K562 (cell line): ENCODE measurements around the gene RBP7. TPM values are rescaled to one million over a fixed set of nuclear protein-coding genes. Genes with fewer than 3 reads are reported as not detected.

ENCODE experiments used
- ATAC-seq: fragments of 200-7000 bp; cut with Tn5 transposase; 3 replicates; pipeline ENCODE4 v1.9.1; 2020; ENCODE audit warnings: moderate library complexity
- BruUV-seq: library from RNA; stranded (reverse); fragments of 400-500 nt; replicated peaks from 2 replicates; lab custom pipeline; 2021; lab: Mats Ljungman, UMichigan
- CTCF ChIA-PET: fragments of 300-600 bp; formaldehyde crosslinking; extraction: SDS; loops from one replicate; lab custom pipeline; 2021; ENCODE audit warnings: low intra/inter-chr PET ratio; lab: Yijun Ruan, JAX
- POLR2A ChIA-PET: fragments of 300-600, 350-650 bp; sonication (Branson Sonifier 250); formaldehyde crosslinking; extraction: SDS; loops from one replicate; lab custom pipeline; 2021; ENCODE audit warnings: antibody characterized with exemption, inconsistent platforms; lab: Yijun Ruan, JAX
- DNase-seq, 4 experiments: peaks; one replicate each; pipeline versions ENCODE4 v3.0.0 to v3.0.0-alpha.2; 2011 to 2018; ENCODE audit warnings: low spot score in 3 of 4, mixed read lengths in 3 of 4; ENCODE audit errors: extremely low read depth in 1 of 4
- FAIRE-seq: peaks from 2 replicates; lab custom pipeline; 2011; peaks lifted over from hg19 to GRCh38; lab: Jason Lieb, UNC
- H2AFZ ChIP-seq: 2 replicates; pipeline ENCODE4 v1.6.0; 2011; ENCODE audit warnings: low read depth, low read length, control low read depth, inconsistent platforms
- H3K27ac ChIP-seq: fragments of 200-600 bp; 3 replicates; pipeline ENCODE4 v1.8.0; 2011; ENCODE audit warnings: low read depth, mild to moderate bottlenecking, control low read depth, inconsistent platforms, low read length, moderate library complexity, mixed read lengths; ENCODE audit errors: extremely low read depth
- H3K27me3 ChIP-seq, 2 experiments: fragments of 300-600 bp in 1 of 2; 2 replicates in 1 of 2; 3 replicates in 1 of 2; pipeline versions ENCODE4 v1.6.0 to v1.8.0; 2011; ENCODE audit warnings: inconsistent platforms in 2 of 2, low read length in 2 of 2, mild to moderate bottlenecking in 1 of 2, mixed read lengths in 1 of 2, moderate library complexity in 1 of 2; ENCODE audit not compliant: control insufficient read depth in 2 of 2, insufficient read depth in 2 of 2
- H3K36me3 ChIP-seq: fragments of 300-600 bp; 3 replicates; pipeline ENCODE4 v1.8.0; 2011; ENCODE audit warnings: mild to moderate bottlenecking, low read length, inconsistent platforms; ENCODE audit not compliant: control insufficient read depth, insufficient read depth
- H3K4me1 ChIP-seq, 2 experiments: fragments of 200-600 bp in 1 of 2; replicated peaks in 1 of 2; 2 replicates in 1 of 2; 3 replicates in 1 of 2; pipeline versions ENCODE4 v1.5.1 to v1.8.0; 2011; ENCODE audit warnings: inconsistent platforms in 2 of 2, low read length in 2 of 2, mild to moderate bottlenecking in 1 of 2, mixed read lengths in 1 of 2, moderate library complexity in 1 of 2; ENCODE audit not compliant: control insufficient read depth in 2 of 2, insufficient read depth in 2 of 2
- H3K4me2 ChIP-seq: 2 replicates; pipeline ENCODE4 v1.6.1; 2011; ENCODE audit warnings: low read length, control low read depth, inconsistent platforms, mixed read lengths; ENCODE audit not compliant: insufficient read depth
- H3K4me3 ChIP-seq: fragments of 200-600 bp; sonication (generic), shearing (Covaris generic); 2 replicates; pipeline ENCODE4 v1.5.1; 2016; ENCODE audit warnings: control low read depth, inconsistent platforms
- H3K79me2 ChIP-seq: fragments of 200-600 bp; 3 replicates; pipeline ENCODE4 v1.8.0; 2011; ENCODE audit warnings: low read length, inconsistent platforms; ENCODE audit not compliant: control insufficient read depth, insufficient read depth
- H3K9ac ChIP-seq, 2 experiments: 2 replicates each; pipeline versions ENCODE4 v1.6.0 to v1.6.1; 2011; ENCODE audit warnings: low read depth in 2 of 2, low read length in 2 of 2, control low read depth in 1 of 2, inconsistent platforms in 1 of 2, mild to moderate bottlenecking in 1 of 2, mixed read lengths in 1 of 2; ENCODE audit not compliant: insufficient read depth in 1 of 2
- H3K9me1 ChIP-seq: one replicate; pipeline ENCODE4 v1.6.0; 2011; ENCODE audit warnings: inconsistent platforms, mild to moderate bottlenecking, low read length, moderate library complexity; ENCODE audit not compliant: control insufficient read depth, insufficient read depth
- H3K9me3 ChIP-seq: replicated peaks from 2 replicates; pipeline ENCODE4 v1.5.1; 2011; ENCODE audit warnings: low read depth, low read length, inconsistent platforms; ENCODE audit not compliant: control insufficient read depth, insufficient read depth
- H4K20me1 ChIP-seq: replicated peaks from 2 replicates; pipeline ENCODE4 v1.6.1; 2011; ENCODE audit warnings: low read length, inconsistent platforms, mixed read lengths; ENCODE audit not compliant: control insufficient read depth, insufficient read depth
- ARID3B ChIP-seq: fragments of 250-450 bp; sonication (Bioruptor Pico); IDR thresholded peaks from 2 replicates; pipeline ENCODE4 v1.4.0; 2020; ENCODE audit warnings: borderline replicate concordance
- CBX1 ChIP-seq: sonication (generic); IDR thresholded peaks from 2 replicates; pipeline ENCODE4 v1.6.1; 2016; ENCODE audit warnings: antibody characterized with exemption, low read depth, mild to moderate bottlenecking
- ETS2 ChIP-seq: IDR thresholded peaks from 2 replicates; pipeline ENCODE4 v1.6.1; 2016; ENCODE audit warnings: borderline replicate concordance, missing genetic modification characterization, mild to moderate bottlenecking, moderate library complexity, missing compliant biosample characterization; ENCODE audit not compliant: poor library complexity, severe bottlenecking
- GABPA ChIP-seq: fragments of 200-800 bp; sonication (Bioruptor generic); conservative IDR thresholded peaks from 2 replicates; pipeline ENCODE4 v1.6.1; 2016; ENCODE audit warnings: low read depth, missing genetic modification characterization, missing compliant biosample characterization
- MYBL2 ChIP-seq, 2 experiments: fragments of 450-650 bp in 1 of 2; sonication (generic) in 1 of 2; formaldehyde crosslinking in 1 of 2; IDR thresholded peaks; 2 replicates each; pipeline versions ENCODE4 v1.6.1 to v1.8.1; 2017 to 2022; ENCODE audit warnings: borderline replicate concordance in 1 of 2, inconsistent platforms in 1 of 2, low read depth in 1 of 2, mild to moderate bottlenecking in 1 of 2, missing genetic modification reagents in 1 of 2, moderate library complexity in 1 of 2
- NCOA6 ChIP-seq: fragments of 450-650 bp; IDR thresholded peaks from 2 replicates; pipeline ENCODE4 v1.6.1; 2017; ENCODE audit warnings: mild to moderate bottlenecking
- NFRKB ChIP-seq: fragments of 450-650 bp; IDR thresholded peaks from 2 replicates; pipeline ENCODE4 v1.6.1; 2016; ENCODE audit warnings: low read depth
- NRF1 ChIP-seq, 2 experiments: fragments of 450-650 bp; IDR thresholded peaks in 1 of 2; conservative IDR thresholded peaks in 1 of 2; 2 replicates each; pipeline ENCODE4 v1.6.1; 2014; ENCODE audit warnings: mild to moderate bottlenecking in 2 of 2
- POU5F1 ChIP-seq: fragments of 150-350 bp; IDR thresholded peaks from 2 replicates; pipeline ENCODE4 v1.6.1; 2014; ENCODE audit warnings: borderline replicate concordance, low read length, low read depth, mild to moderate bottlenecking; ENCODE audit not compliant: partially characterized antibody
- TFAM ChIP-seq: fragments of 250-450 bp; sonication (Bioruptor Pico); conservative IDR thresholded peaks from 2 replicates; pipeline ENCODE4 v1.5.0; 2021; ENCODE audit warnings: mild to moderate bottlenecking, moderate library complexity
- TFE3 ChIP-seq: fragments of 450-650 bp; formaldehyde crosslinking; IDR thresholded peaks from 2 replicates; pipeline ENCODE4 v1.4.0; 2020; ENCODE audit warnings: mild to moderate bottlenecking, mixed read lengths
- ZNF444 ChIP-seq: fragments of 250-450 bp; sonication (Bioruptor Pico); IDR thresholded peaks from 2 replicates; pipeline ENCODE4 v1.4.0; 2020; ENCODE audit warnings: mild to moderate bottlenecking, moderate library complexity
- ZNF584 ChIP-seq: fragments of 200-800 bp; sonication (Bioruptor generic); IDR thresholded peaks from 2 replicates; pipeline ENCODE4 v1.6.1; 2016; ENCODE audit warnings: low read depth, mild to moderate bottlenecking, missing genetic modification characterization, missing compliant biosample characterization
- WGBS: fragments of 100-300 bp; shearing (Covaris generic); methylation state at CpG from one replicate; pipeline ENCODE4 v1.1.6; 2016; ENCODE audit warnings: low coverage, mixed read lengths; ENCODE audit not compliant: insufficient coverage; ENCODE audit errors: missing lambda C conversion rate; 5-methylcytosine and 5-hydroxymethylcytosine counted together
- in situ Hi-C: fragments of 300-500 bp; cut with MboI; formaldehyde crosslinking; loops from 4 replicates; pipeline ENCODE4 v1.15.0; 2018; ENCODE audit warnings: inconsistent platforms, mixed read lengths
- intact Hi-C: fragments of 100-400 bp; cut with micrococcal nuclease; formaldehyde crosslinking; loops from 2 replicates; pipeline ENCODE4 v1.14.2; 2022
- polyA plus RNA-seq, 8 experiments: library from polyadenylated mRNA; depleted of rRNA in 4 of 8; stranded (reverse) in 5 of 8; unstranded in 3 of 8; fragments of >200 nt; fragmentation: Nextera tagmentation in 2 of 8; fragmentation: Illumina TruSeq in 1 of 8; extraction: Ambion mirVana in 2 of 8; extraction: Trizol in 1 of 8; gene quantifications; 2 replicates each; pipeline versions ENCODE4 v1.2.1 to v1.2.3, GENCODE V29; 2011 to 2014; ENCODE audit warnings: inconsistent platforms in 1 of 8, missing spikeins in 1 of 8
- total RNA-seq, 7 experiments: library from RNA; depleted of rRNA in 6 of 7; stranded (reverse); fragments of >200 nt in 6 of 7; fragmentation: Illumina TruSeq in 2 of 7; extraction: Trizol in 2 of 7; gene quantifications; 2 replicates each; pipeline versions ENCODE4 v1.2.1 to v1.2.3, GENCODE V29; 2011 to 2021; ENCODE audit warnings: low replicate concordance in 1 of 7

Gene RBP7
- total and polyA plus RNA-seq, 9 of the 15 experiments (the other 6 are each of a cell fraction or from before 2014, with no cell fraction given), result not detected

GRCh38 chr1:10060311-10061100 is 63.5 kb downstream of the RBP7 start:
- CTCF ChIA-PET, result no interaction called here
- Histone ChIP-seq H3K9ac (no peak overlapping the region), H3K79me2 (peaks cover 88% of the 10 kb centered on the region), H3K9me3 (no peaks in the 10 kb centered on the region), H4K20me1 (peaks cover 5% of the 10 kb centered on the region), H3K36me3 (peaks cover 32% of the 10 kb centered on the region; the same call in 2 of the 3 replicates), H3K4me1 (peaks cover 16 to 19% of the 10 kb centered on the region in 2 experiments), H3K9me1 (no peaks in the 10 kb centered on the region), H3K4me2 (no peak overlapping the region), H3K27ac (no peak overlapping the region; the same call in 2 of the 3 replicates), H2AFZ (no peak overlapping the region), H3K27me3 (no peaks in the 10 kb centered on the region), H3K4me3 (no peak overlapping the region)
- FAIRE-seq (no peak), DNase-seq (no peak), ATAC-seq (no peak)
- POLR2A ChIA-PET, result interaction anchor here (1.0 to 4.2 kb wide), 4 partner anchors 12 to 143 kb away, joined by 3 to 33 read pairs (median 4); no protein-coding TSS in a partner anchor
- WGBS, result 86% methylated on average over 8 of the region's 8 CpGs
- intact Hi-C loops, result no loop called here
- no TSS peak for BruUV-seq
- in situ Hi-C loops, result no loop called here
- TF ChIP-seq CBX1 (no peak), ETS2 (tag) (no peak), POU5F1 (no peak), NFRKB (no peak), MYBL2 (IDR thresholded peaks at IDR 0.05; ENCODE audit: low read depth) (no peak), MYBL2 (CRISPR knock-in tag; IDR thresholded peaks at IDR 0.05; ENCODE audit: borderline replicate concordance) (no peak), TFE3 (CRISPR knock-in tag) (no peak), NCOA6 (no peak), ARID3B (no peak), ZNF584 (CRISPR knock-in tag) (no peak), ZNF444 (CRISPR knock-in tag) (no peak), NRF1 (conservative IDR thresholded peaks at IDR 0.05 in 1 of 2, IDR thresholded peaks at IDR 0.05 in 1 of 2) (no peak), TFAM (CRISPR knock-in tag) (no peak), GABPA (tag) (no peak)
